Small intestine (tissue), 7 donors: ENCODE results near the gene C1RL. TPM values are rescaled to one million over a fixed set of nuclear protein-coding genes. Genes with fewer than 3 reads are reported as not detected.

ENCODE experiments used
- DNase-seq, 2 donors: peaks; one replicate each; pipeline versions ENCODE4 v3.0.0 to v3.0.0-alpha.2; 2013
- FAIRE-seq: peaks from 2 replicates; lab custom pipeline; 2012; peaks lifted over from hg19 to GRCh38; lab: Jason Lieb, UNC
- H3K27ac ChIP-seq, 3 donors: one replicate each; pipeline ENCODE4 v1.5.1; 2013; ENCODE audit warnings: low read length in 2 of 3, mild to moderate bottlenecking in 2 of 3, control low read depth in 1 of 3, inconsistent platforms in 1 of 3, low read depth in 1 of 3, moderate library complexity in 1 of 3
- H3K27me3 ChIP-seq, 3 donors: one replicate each; pipeline ENCODE4 v1.6.1; 2013; ENCODE audit warnings: low read length in 3 of 3, inconsistent platforms in 1 of 3; ENCODE audit not compliant: control insufficient read depth in 3 of 3, insufficient read depth in 3 of 3
- H3K36me3 ChIP-seq, 3 donors: one replicate each; pipeline ENCODE4 v1.6.1; 2013; ENCODE audit warnings: low read length in 3 of 3, inconsistent platforms in 1 of 3, low read depth in 1 of 3, mild to moderate bottlenecking in 1 of 3, moderate library complexity in 1 of 3; ENCODE audit not compliant: control insufficient read depth in 3 of 3, insufficient read depth in 2 of 3
- H3K4me1 ChIP-seq, 3 donors: one replicate each; pipeline ENCODE4 v1.6.1; 2013; ENCODE audit warnings: low read length in 2 of 3, inconsistent platforms in 1 of 3, low read depth in 1 of 3, mild to moderate bottlenecking in 1 of 3, moderate library complexity in 1 of 3; ENCODE audit not compliant: control insufficient read depth in 3 of 3, insufficient read depth in 2 of 3
- H3K4me3 ChIP-seq, 3 donors: one replicate each; pipeline ENCODE4 v1.5.1; 2013; ENCODE audit warnings: low read length in 3 of 3, control low read depth in 1 of 3, inconsistent platforms in 1 of 3, low read depth in 1 of 3, mild to moderate bottlenecking in 1 of 3, moderate library complexity in 1 of 3
- H3K9me3 ChIP-seq, 2 donors: one replicate each; pipeline ENCODE4 v1.6.1; 2013; ENCODE audit warnings: low read depth in 1 of 2, low read length in 1 of 2; ENCODE audit not compliant: control insufficient read depth in 2 of 2, insufficient read depth in 1 of 2
- WGBS, 3 donors: extraction: QIAGEN DNeasy Blood & Tissue Kit; methylation state at CpG; one replicate each; pipeline ENCODE4 v1.1.7; 2013; 5-methylcytosine and 5-hydroxymethylcytosine counted together
- polyA plus RNA-seq, 4 donors: library from polyadenylated mRNA; stranded (reverse) in 3 of 4; unstranded in 1 of 4; fragments of 200-250 nt in 3 of 4; fragments of 120-200 nt in 1 of 4; gene quantifications; one replicate each; pipeline versions ENCODE4 v1.2.1 to v1.2.3, GENCODE V29; 2013
- donor health status: healthy with polysubstance abuse.
- donor health status: control.
- donor health status: control.
- donor health status: Bipolar disorder and iron deficiency.
- donor health status: healthy.

C1RL gene
- polyA plus RNA-seq, 4 donors = 10.0 to 77.1 (median 22.1) TPM

- Histone ChIP-seq H3K4me1 (peaks cover 0 to 18% (median 3%) of the 10 kb centered on the region in 3 donors), H3K4me3 (no peak overlapping the region), H3K27me3 (no peaks in the 10 kb centered on the region), H3K9me3 (no peaks in the 10 kb centered on the region), H3K36me3 (peaks cover 0 to 59% (median 0%) of the 10 kb centered on the region in 3 donors), H3K27ac (no peak overlapping the region)
- DNase-seq (no peak), FAIRE-seq (no peak)
- WGBS, 3 donors = 87 to 93% (median 87%) methylated on average over 6 of the region's 6 CpGs
Observed at GRCh38 chr12:7114851-7115250, 5.8 kb upstream of the C1RL start.

- no peak overlapping the region for H3K27ac ChIP-seq
- H3K27me3 ChIP-seq = no peaks in the 10 kb centered on the region
- peaks cover 0 to 22% (median 3%) of the 10 kb centered on the region in 3 donors for H3K4me1 ChIP-seq
- FAIRE-seq (no peak), DNase-seq (no peak)
- H3K4me3 ChIP-seq = no peak overlapping the region
- 92 to 95% (median 94%) methylated on average over 11 of the region's 11 CpGs for WGBS, 3 donors
- no peaks in the 10 kb centered on the region for H3K9me3 ChIP-seq
- peaks cover 0 to 53% (median 0%) of the 10 kb centered on the region in 3 donors for H3K36me3 ChIP-seq
Observed at GRCh38 chr12:7114008-7114407, 5.0 kb upstream of the C1RL start.

- Histone ChIP-seq H3K4me1 (peaks cover 0 to 21% (median 3%) of the 10 kb centered on the region in 3 donors), H3K27me3 (no peaks in the 10 kb centered on the region), H3K4me3 (no peak overlapping the region), H3K9me3 (no peaks in the 10 kb centered on the region), H3K27ac (no peak overlapping the region), H3K36me3 (peaks cover 0 to 51% (median 0%) of the 10 kb centered on the region in 3 donors)
- DNase-seq (peak; percentile 42 to 55), FAIRE-seq (no peak)
- 24 to 41% (median 26%) methylated on average over 4 to 5 of the region's 5 CpGs for WGBS, 3 donors
Observed at GRCh38 chr12:7113389-7113871, 4.4 kb upstream of the C1RL start.

GRCh38 chr12:7112041-7112440 lies 3.0 kb upstream of the C1RL start:
- H3K36me3 ChIP-seq = peaks cover 0 to 39% (median 0%) of the 10 kb centered on the region in 3 donors
- 74 to 87% (median 83%) methylated on average over 4 of the region's 4 CpGs for WGBS, 3 donors
- H3K27ac ChIP-seq = no peak overlapping the region
- H3K9me3 ChIP-seq = no peaks in the 10 kb centered on the region
- no peak for FAIRE-seq
- no peaks in the 10 kb centered on the region for H3K27me3 ChIP-seq
- no peak overlapping the region for H3K4me3 ChIP-seq
- H3K4me1 ChIP-seq = peaks cover 0 to 9% (median 2%) of the 10 kb centered on the region in 3 donors
- no peak for DNase-seq

- 91 to 93% (median 93%) methylated on average over 5 of the region's 5 CpGs for WGBS, 3 donors
- Histone ChIP-seq H3K9me3 (no peaks in the 10 kb centered on the region), H3K4me3 (no peak overlapping the region), H3K27me3 (no peaks in the 10 kb centered on the region), H3K27ac (no peak overlapping the region), H3K36me3 (peaks cover 0 to 27% (median 0%) of the 10 kb centered on the region in 3 donors), H3K4me1 (peaks cover 0 to 9% (median 2%) of the 10 kb centered on the region in 3 donors)
- DNase-seq (no peak), FAIRE-seq (no peak)
Observed at GRCh38 chr12:7110661-7111060, 1.6 kb upstream of the C1RL start.

- 55 to 68% (median 61%) methylated on average over 5 of the region's 5 CpGs for WGBS, 3 donors
- Histone ChIP-seq H3K27me3 (no peaks in the 10 kb centered on the region), H3K9me3 (no peaks in the 10 kb centered on the region), H3K36me3 (peaks cover 0 to 22% (median 0%) of the 10 kb centered on the region in 3 donors), H3K27ac (peak overlapping the region in 1 of 3 donors; percentile 27), H3K4me3 (peak overlapping the region in 1 of 3 donors; percentile 74), H3K4me1 (peaks cover 0 to 9% (median 2%) of the 10 kb centered on the region in 3 donors)
- DNase-seq (no peak), FAIRE-seq (no peak)
Observed at GRCh38 chr12:7109572-7109920, 532 bp upstream of the C1RL start.

- H3K27ac ChIP-seq = peak overlapping the region; percentile 90 to 98 (median 91)
- peaks cover 0 to 22% (median 6%) of the 10 kb centered on the region in 3 donors for H3K36me3 ChIP-seq
- FAIRE-seq = no peak
- peaks cover 0 to 12% (median 2%) of the 10 kb centered on the region in 3 donors for H3K4me1 ChIP-seq
- H3K27me3 ChIP-seq = no peaks in the 10 kb centered on the region
- 1 to 4% (median 1%) methylated on average over 23 to 30 of the region's 30 CpGs for WGBS, 3 donors
- peak; percentile 78 to 94 for DNase-seq
- H3K9me3 ChIP-seq = no peaks in the 10 kb centered on the region
- H3K4me3 ChIP-seq = peak overlapping the region; percentile 59 to 74 (median 71)
Observed at GRCh38 chr12:7108003-7108795, 815 bp downstream of the C1RL start.

- H3K9me3 ChIP-seq = no peaks in the 10 kb centered on the region
- H3K4me3 ChIP-seq = peak overlapping the region; percentile 59 to 74 (median 71)
- FAIRE-seq (no peak), DNase-seq (no peak)
- WGBS, 3 donors = 21 to 40% (median 21%) methylated on average over 3 of the region's 3 CpGs
- H3K4me1 ChIP-seq = peaks cover 0 to 15% (median 2%) of the 10 kb centered on the region in 3 donors
- peak overlapping the region; percentile 90 to 98 (median 91) for H3K27ac ChIP-seq
- H3K27me3 ChIP-seq = no peaks in the 10 kb centered on the region
- peaks cover 0 to 23% (median 6%) of the 10 kb centered on the region in 3 donors for H3K36me3 ChIP-seq
Observed at GRCh38 chr12:7107636-7108002, 1.4 kb downstream of the C1RL start.
